RWPE2 (cell line): ENCODE data around the gene IRF2BP2.

ENCODE experiments used
- ATAC-seq: fragments of 200-7000 bp; cut with Tn5 transposase; 3 replicates; pipeline ENCODE4 v1.9.1; 2021; ENCODE audit warnings: low read depth
- DNase-seq: peaks from one replicate; pipeline ENCODE4 v3.0.0-alpha.2; 2020; ENCODE audit warnings: low spot score
- H3K27ac ChIP-seq: fragments of 450-650 bp; 2 replicates; pipeline ENCODE4 v1.5.1; 2017; ENCODE audit warnings: mild to moderate bottlenecking; ENCODE audit not compliant: poor library complexity, severe bottlenecking
- H3K27me3 ChIP-seq: fragments of 250-450 bp; sonication (Bioruptor Pico); 2 replicates; pipeline ENCODE4 v1.5.1; 2021; ENCODE audit warnings: mild to moderate bottlenecking, moderate library complexity; ENCODE audit not compliant: insufficient read depth, poor library complexity, severe bottlenecking
- H3K36me3 ChIP-seq: fragments of 250-450 bp; sonication (Bioruptor Pico); 2 replicates; pipeline ENCODE4 v1.5.1; 2020; ENCODE audit warnings: low read depth, mild to moderate bottlenecking, moderate library complexity
- H3K4me1 ChIP-seq: fragments of 250-450 bp; sonication (Bioruptor Pico); 2 replicates; pipeline ENCODE4 v1.5.1; 2021; ENCODE audit warnings: mild to moderate bottlenecking, moderate library complexity; ENCODE audit not compliant: insufficient read depth, poor library complexity, severe bottlenecking
- H3K4me3 ChIP-seq: fragments of 250-450 bp; sonication (Bioruptor Pico); 2 replicates; pipeline ENCODE4 v1.5.1; 2021; ENCODE audit warnings: mild to moderate bottlenecking, moderate library complexity; ENCODE audit not compliant: severe bottlenecking
- H3K9me3 ChIP-seq: fragments of 250-450 bp; sonication (Bioruptor Pico); 2 replicates; pipeline ENCODE4 v1.5.1; 2021; ENCODE audit warnings: mild to moderate bottlenecking, moderate library complexity; ENCODE audit not compliant: severe bottlenecking
- TF ChIP-seq, protein P1 (sequence below): fragments of 450-650 bp; IDR thresholded peaks from one replicate; pipeline ENCODE4 v1.5.1; 2017; ENCODE audit warnings: mild to moderate bottlenecking, moderate library complexity; ENCODE audit not compliant: poor library complexity, severe bottlenecking

IRF2BP2 gene

DNA sequence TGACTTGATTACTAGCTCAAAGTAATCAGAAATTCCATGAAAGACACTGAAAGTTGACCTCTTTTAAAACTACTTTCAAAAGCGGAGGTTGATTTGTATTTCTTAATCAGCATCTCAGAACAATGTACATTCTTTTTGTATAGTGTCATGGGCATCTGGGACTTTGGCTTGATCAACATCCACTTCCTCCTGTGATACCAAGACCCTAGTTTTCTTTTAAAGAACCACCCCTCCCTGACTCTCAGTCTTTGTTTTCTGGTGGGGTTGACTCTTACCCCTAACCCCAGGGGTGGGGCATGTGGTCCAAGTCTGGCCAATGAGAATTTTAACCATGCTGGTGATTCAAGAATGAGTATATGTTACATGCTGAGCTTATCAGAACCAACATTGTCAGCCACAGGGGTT, 21.7 kb upstream of the IRF2BP2 start:
- DNase-seq (no peak), ATAC-seq (peak; percentile 89)
- peak overlapping the region; percentile 92 for H3K27ac ChIP-seq
- H3K4me3 ChIP-seq, result no peak overlapping the region
- H3K9me3 ChIP-seq, result no peaks in the 10 kb centered on the region
- peaks cover 30% of the 10 kb centered on the region for H3K4me1 ChIP-seq
- no peaks in the 10 kb centered on the region for H3K27me3 ChIP-seq
- no peaks in the 10 kb centered on the region for H3K36me3 ChIP-seq
- TF ChIP-seq, protein P1, sequence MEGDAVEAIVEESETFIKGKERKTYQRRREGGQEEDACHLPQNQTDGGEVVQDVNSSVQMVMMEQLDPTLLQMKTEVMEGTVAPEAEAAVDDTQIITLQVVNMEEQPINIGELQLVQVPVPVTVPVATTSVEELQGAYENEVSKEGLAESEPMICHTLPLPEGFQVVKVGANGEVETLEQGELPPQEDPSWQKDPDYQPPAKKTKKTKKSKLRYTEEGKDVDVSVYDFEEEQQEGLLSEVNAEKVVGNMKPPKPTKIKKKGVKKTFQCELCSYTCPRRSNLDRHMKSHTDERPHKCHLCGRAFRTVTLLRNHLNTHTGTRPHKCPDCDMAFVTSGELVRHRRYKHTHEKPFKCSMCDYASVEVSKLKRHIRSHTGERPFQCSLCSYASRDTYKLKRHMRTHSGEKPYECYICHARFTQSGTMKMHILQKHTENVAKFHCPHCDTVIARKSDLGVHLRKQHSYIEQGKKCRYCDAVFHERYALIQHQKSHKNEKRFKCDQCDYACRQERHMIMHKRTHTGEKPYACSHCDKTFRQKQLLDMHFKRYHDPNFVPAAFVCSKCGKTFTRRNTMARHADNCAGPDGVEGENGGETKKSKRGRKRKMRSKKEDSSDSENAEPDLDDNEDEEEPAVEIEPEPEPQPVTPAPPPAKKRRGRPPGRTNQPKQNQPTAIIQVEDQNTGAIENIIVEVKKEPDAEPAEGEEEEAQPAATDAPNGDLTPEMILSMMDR, result no peak

DNA sequence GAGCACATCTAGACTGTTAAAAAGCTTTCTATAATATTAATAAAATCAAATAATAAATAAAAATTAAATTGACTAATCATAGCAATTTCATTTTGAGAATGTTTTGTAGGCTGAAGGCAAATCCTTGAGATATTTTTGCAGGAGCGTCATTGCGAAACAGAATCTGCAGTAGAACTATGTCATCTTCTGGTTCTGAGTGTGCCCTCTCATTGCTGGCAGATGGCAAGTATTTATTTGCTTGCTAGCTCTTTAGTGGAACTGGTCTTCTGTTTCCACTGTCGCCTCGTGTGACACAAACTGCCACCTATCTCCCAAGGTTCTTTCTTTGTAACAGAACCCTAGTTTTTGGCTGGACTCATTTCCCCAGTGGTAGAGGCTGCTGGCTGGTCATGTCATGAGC, 19.0 kb upstream of the IRF2BP2 start:
- Histone ChIP-seq H3K4me1 (peaks cover 30% of the 10 kb centered on the region), H3K27ac (peak overlapping the region; percentile 36), H3K27me3 (no peaks in the 10 kb centered on the region), H3K36me3 (no peaks in the 10 kb centered on the region), H3K4me3 (no peak overlapping the region), H3K9me3 (no peaks in the 10 kb centered on the region)
- ATAC-seq, result no peak
- TF ChIP-seq, protein P1, result no peak
- no peak for DNase-seq

DNA sequence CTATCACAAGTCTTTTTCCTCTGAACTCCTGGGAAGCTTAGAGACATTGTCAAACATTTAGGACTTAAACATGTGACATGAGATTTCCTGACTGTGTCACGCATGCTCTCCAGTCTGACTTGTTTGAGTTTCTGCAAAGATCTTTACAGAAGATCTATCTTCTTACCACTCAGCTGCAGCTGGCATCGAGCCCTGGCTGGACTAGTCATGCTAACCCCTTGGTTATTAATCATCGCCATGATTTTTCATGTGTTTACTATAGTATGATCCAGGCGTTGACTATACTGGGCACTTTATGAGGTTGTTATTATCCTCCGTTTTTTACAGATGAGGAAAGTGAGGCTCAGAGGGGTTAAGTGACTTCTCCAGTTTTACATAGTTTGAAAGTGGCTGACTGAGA, 18.1 kb upstream of the IRF2BP2 start:
- H3K9me3 ChIP-seq, result no peaks in the 10 kb centered on the region
- H3K4me1 ChIP-seq, result peaks cover 30% of the 10 kb centered on the region
- TF ChIP-seq, protein P1, result no peak
- H3K4me3 ChIP-seq, result no peak overlapping the region
- DNase-seq, result peak; percentile 83
- no peaks in the 10 kb centered on the region for H3K36me3 ChIP-seq
- peak overlapping the region; percentile 36 for H3K27ac ChIP-seq
- no peaks in the 10 kb centered on the region for H3K27me3 ChIP-seq
- ATAC-seq, result peak; percentile 83

DNA sequence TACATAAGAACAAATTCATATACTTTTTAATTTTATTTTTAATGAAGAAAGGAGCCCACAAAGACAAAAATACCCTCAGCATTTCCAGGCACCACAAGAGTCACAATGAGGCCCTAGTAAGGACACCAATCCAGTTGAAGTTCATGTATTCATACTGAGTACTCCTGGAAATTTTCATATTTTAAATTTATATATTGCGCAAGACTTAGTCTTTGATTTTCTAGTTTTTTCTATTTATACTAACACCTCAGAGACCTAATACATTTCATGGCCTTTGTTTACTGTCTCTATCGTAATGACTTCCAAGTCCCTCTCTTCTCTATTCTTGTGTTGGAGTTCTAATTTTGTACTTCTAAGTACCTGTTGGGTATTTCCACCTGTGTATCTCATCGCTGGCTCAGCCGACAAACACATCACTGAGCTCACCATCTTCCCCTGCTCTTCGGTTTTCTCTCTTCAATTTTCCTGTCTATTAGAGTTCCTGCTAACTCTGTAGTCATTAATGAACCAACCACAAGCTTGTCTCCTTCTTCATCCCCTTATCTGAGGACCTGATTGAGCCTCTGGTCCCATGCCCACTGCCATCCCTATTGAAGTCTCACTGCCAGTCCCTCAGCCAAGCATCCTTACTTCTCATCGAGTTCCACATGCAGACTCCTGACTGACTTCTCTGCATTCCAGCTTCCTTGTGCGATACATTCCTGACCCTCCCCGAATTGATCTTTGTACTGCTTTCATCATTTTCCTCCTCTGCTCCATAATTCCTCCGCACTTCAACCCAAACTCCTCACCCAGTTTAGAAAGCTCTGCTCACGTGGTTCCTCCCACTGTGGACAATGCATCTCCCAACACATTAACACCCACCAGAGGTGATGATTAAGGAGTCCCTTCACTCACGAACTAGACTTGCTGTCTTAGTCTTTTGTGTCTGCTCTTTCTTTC, 17.3 kb upstream of the IRF2BP2 start:
- Histone ChIP-seq H3K4me3 (no peak overlapping the region), H3K9me3 (no peaks in the 10 kb centered on the region), H3K4me1 (peaks cover 27% of the 10 kb centered on the region), H3K36me3 (no peaks in the 10 kb centered on the region), H3K27me3 (no peaks in the 10 kb centered on the region), H3K27ac (peak overlapping the region; percentile 36)
- DNase-seq (no peak), ATAC-seq (no peak)
- TF ChIP-seq, protein P1, result no peak

DNA sequence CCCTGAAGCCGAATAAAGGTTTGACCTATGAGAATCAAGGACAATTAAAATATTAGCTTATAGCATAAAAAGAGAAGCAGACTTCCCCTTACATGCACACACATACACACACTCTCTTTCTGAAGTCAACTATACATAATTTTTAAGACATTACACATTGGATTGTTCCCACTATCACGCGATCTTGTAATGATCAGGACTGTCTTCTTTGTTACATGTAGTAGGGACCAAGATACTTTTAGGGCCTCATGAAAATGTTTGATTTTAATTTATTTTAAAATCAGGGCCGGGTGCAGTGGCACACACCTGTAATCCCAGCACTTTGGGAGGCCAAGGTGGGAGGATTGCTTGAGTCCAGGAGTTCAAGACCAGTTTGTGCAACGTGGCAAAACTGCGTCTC, 16.4 kb upstream of the IRF2BP2 start:
- Histone ChIP-seq H3K27ac (no peak overlapping the region), H3K4me1 (peaks cover 18% of the 10 kb centered on the region), H3K36me3 (no peaks in the 10 kb centered on the region), H3K9me3 (no peaks in the 10 kb centered on the region), H3K4me3 (no peak overlapping the region), H3K27me3 (no peaks in the 10 kb centered on the region)
- DNase-seq (no peak), ATAC-seq (no peak)
- TF ChIP-seq, protein P1, result no peak
